Measurements from ENCODE around the gene IL32. TPM values are rescaled to one million over a fixed set of nuclear protein-coding genes. Genes with fewer than 3 reads are reported as not detected.
A peak's percentile ranks its signal among the peaks of the same experiment; 100 is the strongest.

IL32 gene
- total and polyA plus RNA-seq, 9 of the 15 experiments (the other 6 are each of a cell fraction or from before 2014, with no cell fraction given): 0.21 to 2.2 (median 0.37) TPM; not detected in 3

- TF ChIP-seq MITF (IDR thresholded peaks at IDR 0.05) (peak; percentile 87), SP1 (CRISPR knock-in tag; IDR thresholded peaks at IDR 0.05) (peak; percentile 90), CCNT2 (IDR thresholded peaks at IDR 0.05; ENCODE audit: borderline replicate concordance, extremely low read depth, insufficient read length, low read depth, low read length) (peak; percentile 24), ZNF263 (CRISPR knock-in tag; IDR thresholded peaks at IDR 0.05; ENCODE audit: borderline replicate concordance) (peak; percentile 48; the same call in 1 of the 2 replicates), ZNF639 (CRISPR knock-in tag; conservative IDR thresholded peaks at IDR 0.05 in 1 of 2, IDR thresholded peaks at IDR 0.05 in 1 of 2) (peak in 1 of 2 experiments; percentile 73; a peak in 2 of 4 replicates), ZNF780A (CRISPR knock-in tag; IDR thresholded peaks at IDR 0.05) (no peak; the same call in 1 of the 2 replicates), E4F1 (CRISPR knock-in tag; IDR thresholded peaks at IDR 0.05; ENCODE audit: borderline replicate concordance) (no peak), HDGF (IDR thresholded peaks at IDR 0.05) (peak; percentile 80; the same call in 1 of the 2 replicates), SMARCA4 (IDR thresholded peaks at IDR 0.05) (no peak), ETV5 (CRISPR knock-in tag; IDR thresholded peaks at IDR 0.05; ENCODE audit: low read depth) (peak; percentile 75)
- TF ChIP-seq, protein P1, sequence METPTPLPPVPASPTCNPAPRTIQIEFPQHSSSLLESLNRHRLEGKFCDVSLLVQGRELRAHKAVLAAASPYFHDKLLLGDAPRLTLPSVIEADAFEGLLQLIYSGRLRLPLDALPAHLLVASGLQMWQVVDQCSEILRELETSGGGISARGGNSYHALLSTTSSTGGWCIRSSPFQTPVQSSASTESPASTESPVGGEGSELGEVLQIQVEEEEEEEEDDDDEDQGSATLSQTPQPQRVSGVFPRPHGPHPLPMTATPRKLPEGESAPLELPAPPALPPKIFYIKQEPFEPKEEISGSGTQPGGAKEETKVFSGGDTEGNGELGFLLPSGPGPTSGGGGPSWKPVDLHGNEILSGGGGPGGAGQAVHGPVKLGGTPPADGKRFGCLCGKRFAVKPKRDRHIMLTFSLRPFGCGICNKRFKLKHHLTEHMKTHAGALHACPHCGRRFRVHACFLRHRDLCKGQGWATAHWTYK (CRISPR knock-in tag; IDR thresholded peaks at IDR 0.05): peak; percentile 82; the same call in 1 of the 2 replicates
Observed at GRCh38 chr16:3023669-3024478, 41.6 kb upstream of the IL32 start, which contains the start of the genes HCFC1R1 and THOC6 (continued).
